GM23338 (cell line): Measurements from ENCODE around the gene MSL3B.

Experiments
- ATAC-seq: fragments of 200-7000 bp; cut with Tn5 transposase; 3 replicates; pipeline ENCODE4 v1.9.1; 2020
- DNase-seq: peaks from one replicate; pipeline ENCODE4 v3.0.0-alpha.2; 2015; ENCODE audit warnings: low spot score
- H2AFZ ChIP-seq: fragments of 200-600 bp; sonication (generic); 2 replicates; pipeline ENCODE4 v1.8.0; 2016; ENCODE audit warnings: antibody characterized with exemption, mild to moderate bottlenecking, moderate library complexity
- H3F3A ChIP-seq: fragments of 200-600 bp; sonication (generic); replicated peaks from 2 replicates; pipeline ENCODE4 v1.8.0; 2017; ENCODE audit warnings: antibody characterized with exemption, mixed run types, low read depth
- H3K27ac ChIP-seq: fragments of 200-600 bp; sonication (generic); 2 replicates; pipeline ENCODE4 v1.6.1; 2016; ENCODE audit warnings: low read depth
- H3K27me3 ChIP-seq: fragments of 200-600 bp; sonication (generic); 2 replicates; pipeline ENCODE4 v1.8.0; 2016; ENCODE audit warnings: mild to moderate bottlenecking, mixed run types, moderate library complexity; ENCODE audit not compliant: insufficient read depth
- H3K36me3 ChIP-seq: fragments of 200-600 bp; sonication (generic); 2 replicates; pipeline ENCODE4 v1.8.0; 2016; ENCODE audit warnings: mild to moderate bottlenecking; ENCODE audit not compliant: insufficient read depth
- H3K4me1 ChIP-seq: fragments of 200-600 bp; sonication (generic); 2 replicates; pipeline ENCODE4 v1.8.0; 2016; ENCODE audit warnings: mild to moderate bottlenecking, moderate library complexity; ENCODE audit not compliant: insufficient read depth
- H3K4me2 ChIP-seq: fragments of 200-600 bp; sonication (generic); 2 replicates; pipeline ENCODE4 v1.7.1; 2017; ENCODE audit warnings: mixed run types
- H3K4me3 ChIP-seq: fragments of 200-600 bp; sonication (generic); 2 replicates; pipeline ENCODE4 v1.6.1; 2016; ENCODE audit warnings: mixed run types
- H3K79me2 ChIP-seq: fragments of 200-600 bp; sonication (generic); replicated peaks from 2 replicates; pipeline ENCODE4 v1.8.0; 2017; ENCODE audit warnings: mild to moderate bottlenecking; ENCODE audit not compliant: insufficient read depth
- H3K9me2 ChIP-seq: fragments of 200-600 bp; sonication (generic); 2 replicates; pipeline ENCODE4 v1.8.0; 2017; ENCODE audit not compliant: insufficient read depth
- H4K20me1 ChIP-seq: fragments of 200-600 bp; sonication (generic); replicated peaks from 2 replicates; pipeline ENCODE4 v1.8.0; 2017; ENCODE audit warnings: mild to moderate bottlenecking; ENCODE audit not compliant: insufficient read depth
- H3K27ac Mint-ChIP-seq: 2 replicates; pipeline ENCODE4 v1.8.0; 2020; ENCODE audit warnings: inconsistent platforms, mild to moderate bottlenecking, moderate library complexity, mixed read lengths
- H3K27me3 Mint-ChIP-seq: 3 replicates; pipeline ENCODE4 v1.8.0; 2022; ENCODE audit warnings: low read depth, mild to moderate bottlenecking, moderate library complexity, mixed read lengths, inconsistent platforms; ENCODE audit not compliant: insufficient read depth, poor library complexity
- H3K36me3 Mint-ChIP-seq: 3 replicates; pipeline ENCODE4 v1.8.0; 2021; ENCODE audit warnings: low read depth, mild to moderate bottlenecking, inconsistent platforms, moderate library complexity, mixed read lengths
- H3K4me1 Mint-ChIP-seq: 3 replicates; pipeline ENCODE4 v1.8.0; 2020; ENCODE audit warnings: mild to moderate bottlenecking, inconsistent platforms, mixed read lengths
- H3K4me3 Mint-ChIP-seq: 3 replicates; pipeline ENCODE4 v1.8.0; 2021; ENCODE audit warnings: moderate library complexity, mild to moderate bottlenecking, inconsistent platforms, mixed read lengths
- H3K9me3 Mint-ChIP-seq: 3 replicates; pipeline ENCODE4 v1.8.0; 2020; ENCODE audit warnings: moderate library complexity, mild to moderate bottlenecking, inconsistent platforms, mixed read lengths
- CTCF ChIP-seq, 2 experiments: fragments of 200-600 bp in 1 of 2; sonication (generic) in 1 of 2; conservative IDR thresholded peaks; 2 replicates each; pipeline versions ENCODE4 v1.5.1 to v1.6.1; 2016 to 2017; ENCODE audit warnings: antibody characterized with exemption in 2 of 2, low read depth in 2 of 2, mild to moderate bottlenecking in 2 of 2, moderate library complexity in 1 of 2
- EZH2 ChIP-seq: fragments of 200-600 bp; sonication (generic); IDR thresholded peaks from one replicate; pipeline ENCODE4 v1.8.0; 2017; ENCODE audit warnings: antibody characterized with exemption, mild to moderate bottlenecking, low read depth; ENCODE audit not compliant: unreplicated experiment
- EZH2phosphoT487 ChIP-seq: fragments of 200-600 bp; sonication (generic); IDR thresholded peaks from one replicate; pipeline ENCODE4 v1.8.1; 2018; ENCODE audit warnings: antibody characterized with exemption; ENCODE audit not compliant: unreplicated experiment
- JUNB ChIP-seq: IDR thresholded peaks from one replicate; pipeline ENCODE4 v1.6.1; 2016; ENCODE audit warnings: antibody characterized with exemption; ENCODE audit not compliant: unreplicated experiment
- POLR2AphosphoS5 ChIP-seq: IDR thresholded peaks from 2 replicates; pipeline ENCODE4 v1.6.1; 2016; ENCODE audit warnings: antibody characterized with exemption, low read depth
- STAT1 ChIP-seq: IDR thresholded peaks from one replicate; pipeline ENCODE4 v1.6.1; 2016; ENCODE audit warnings: antibody characterized with exemption; ENCODE audit not compliant: unreplicated experiment
- ZNF114 ChIP-seq: fragments of 250-450 bp; sonication (Bioruptor Pico); IDR thresholded peaks from 2 replicates; pipeline ENCODE4 v1.5.0; 2020; ENCODE audit warnings: mild to moderate bottlenecking, moderate library complexity
- ZNF331 ChIP-seq: fragments of 250-450 bp; sonication (Bioruptor Pico); IDR thresholded peaks from 2 replicates; pipeline ENCODE4 v1.5.0; 2020; ENCODE audit warnings: low read depth, mild to moderate bottlenecking, moderate library complexity
- ZNF462 ChIP-seq: fragments of 250-450 bp; sonication (Bioruptor Pico); IDR thresholded peaks from 2 replicates; pipeline ENCODE4 v1.5.0; 2020; ENCODE audit warnings: mild to moderate bottlenecking, moderate library complexity

MSL3B gene

GRCh38 chr2:233844836-233845235, 23.4 kb downstream of the MSL3B start (continued):
- no peak for TF ChIP-seq ZNF462 (CRISPR knock-in tag)

GRCh38 chr2:233844064-233844807, 23.9 kb downstream of the MSL3B start:
- TF ChIP-seq ZNF114: no peak
- TF ChIP-seq POLR2AphosphoS5: no peak
- Histone ChIP-seq H3K4me2 (no peak overlapping the region), H3K4me3 (no peak overlapping the region), H3K27ac (no peak overlapping the region), H2AFZ (no peak overlapping the region), H3K4me1 (no peaks in the 10 kb centered on the region), H3K79me2 (peaks cover 88% of the 10 kb centered on the region), H3K27me3 (no peaks in the 10 kb centered on the region), H3F3A (no peaks in the 10 kb centered on the region), H4K20me1 (peaks cover 52% of the 10 kb centered on the region), H3K9me2 (no peaks in the 10 kb centered on the region), H3K36me3 (peaks cover 89% of the 10 kb centered on the region)
- H3K4me3 Mint-ChIP-seq: no peak overlapping the region
- H3K36me3 Mint-ChIP-seq: peaks cover 99% of the 10 kb centered on the region
- H3K9me3 Mint-ChIP-seq: no peaks in the 10 kb centered on the region
- peaks cover 11% of the 10 kb centered on the region for H3K4me1 Mint-ChIP-seq
- ATAC-seq: no peak
- DNase-seq: no peak
- peaks cover 13% of the 10 kb centered on the region for H3K27me3 Mint-ChIP-seq
- no peak overlapping the region for H3K27ac Mint-ChIP-seq

DNA sequence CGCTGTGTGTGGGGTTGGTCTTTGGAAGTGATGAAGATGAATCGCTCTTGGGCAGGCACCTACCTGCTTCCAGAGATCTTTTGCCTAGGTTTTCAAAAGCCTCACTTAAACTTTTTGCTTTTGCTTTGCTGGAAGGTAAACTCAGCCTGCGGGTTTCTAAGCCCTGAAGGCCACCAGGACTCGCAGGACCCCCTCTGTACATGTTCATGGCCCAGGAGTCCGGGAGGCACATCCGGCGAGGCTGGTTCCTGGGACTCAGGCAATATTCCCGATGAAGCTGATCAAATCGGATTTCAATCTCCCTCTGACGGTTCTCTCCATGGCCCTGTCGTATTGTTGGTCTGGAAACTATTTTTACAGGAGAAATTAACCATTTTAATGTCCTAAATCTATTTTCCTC, 27.0 kb downstream of the MSL3B start:
- Histone ChIP-seq H3K79me2 (peaks cover 96% of the 10 kb centered on the region), H3K9me2 (no peaks in the 10 kb centered on the region), H3K27me3 (no peaks in the 10 kb centered on the region), H3K36me3 (peaks cover 88% of the 10 kb centered on the region), H2AFZ (no peak overlapping the region), H3K4me3 (no peak overlapping the region), H3F3A (0 out of 2 replicates have a peak, but pooled peaks cover 4% of the 10 kb centered on the region), H3K4me1 (no peaks in the 10 kb centered on the region), H3K27ac (no peak overlapping the region), H3K4me2 (no peak overlapping the region), H4K20me1 (peaks cover 73% of the 10 kb centered on the region)
- peaks cover 7% of the 10 kb centered on the region for H3K27me3 Mint-ChIP-seq
- H3K4me3 Mint-ChIP-seq: no peak overlapping the region
- no peaks in the 10 kb centered on the region for H3K9me3 Mint-ChIP-seq
- H3K4me1 Mint-ChIP-seq: peaks cover 15% of the 10 kb centered on the region
- H3K36me3 Mint-ChIP-seq: peaks cover 99% of the 10 kb centered on the region
- ATAC-seq: no peak
- H3K27ac Mint-ChIP-seq: no peak overlapping the region
- no peak for DNase-seq
- no peak for TF ChIP-seq EZH2
- no peak for TF ChIP-seq ZNF114
- no peak for TF ChIP-seq ZNF331 (CRISPR knock-in tag)
- TF ChIP-seq CTCF (conservative IDR thresholded peaks at IDR 0.05; ENCODE audit: low read depth in 2 of 2): no peak
- no peak for TF ChIP-seq EZH2phosphoT487
- TF ChIP-seq JUNB: no peak
- no peak for TF ChIP-seq STAT1
